ENCODE measurements around the gene GOLGA6D.
"Not testable (repeated sequence)": the region's sequence is repeated elsewhere in the genome, so short reads cannot be mapped to it uniquely, and the experiment has no call there.

DNA sequence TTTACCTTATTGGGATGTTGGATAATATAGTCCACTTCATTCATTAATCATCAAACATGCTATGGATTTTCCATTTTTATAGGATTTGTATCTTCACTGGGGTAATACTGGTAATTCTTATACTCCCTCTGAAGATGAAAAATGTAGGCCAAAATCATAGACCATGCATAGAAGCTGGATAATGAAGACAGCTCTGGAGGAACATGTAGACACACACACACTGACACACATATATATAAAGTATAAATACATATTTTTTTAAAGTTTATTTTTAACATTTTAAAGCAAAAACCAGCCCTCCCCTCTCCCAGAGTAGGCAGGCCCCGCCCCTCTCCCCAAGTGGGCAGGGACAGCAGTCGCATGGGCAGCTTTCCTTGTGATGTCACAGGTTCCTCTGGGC lies 24.6 kb upstream of the GOLGA6D start, which contains the start of gene GOLGA6C:
- TF ChIP-seq, protein P1, sequence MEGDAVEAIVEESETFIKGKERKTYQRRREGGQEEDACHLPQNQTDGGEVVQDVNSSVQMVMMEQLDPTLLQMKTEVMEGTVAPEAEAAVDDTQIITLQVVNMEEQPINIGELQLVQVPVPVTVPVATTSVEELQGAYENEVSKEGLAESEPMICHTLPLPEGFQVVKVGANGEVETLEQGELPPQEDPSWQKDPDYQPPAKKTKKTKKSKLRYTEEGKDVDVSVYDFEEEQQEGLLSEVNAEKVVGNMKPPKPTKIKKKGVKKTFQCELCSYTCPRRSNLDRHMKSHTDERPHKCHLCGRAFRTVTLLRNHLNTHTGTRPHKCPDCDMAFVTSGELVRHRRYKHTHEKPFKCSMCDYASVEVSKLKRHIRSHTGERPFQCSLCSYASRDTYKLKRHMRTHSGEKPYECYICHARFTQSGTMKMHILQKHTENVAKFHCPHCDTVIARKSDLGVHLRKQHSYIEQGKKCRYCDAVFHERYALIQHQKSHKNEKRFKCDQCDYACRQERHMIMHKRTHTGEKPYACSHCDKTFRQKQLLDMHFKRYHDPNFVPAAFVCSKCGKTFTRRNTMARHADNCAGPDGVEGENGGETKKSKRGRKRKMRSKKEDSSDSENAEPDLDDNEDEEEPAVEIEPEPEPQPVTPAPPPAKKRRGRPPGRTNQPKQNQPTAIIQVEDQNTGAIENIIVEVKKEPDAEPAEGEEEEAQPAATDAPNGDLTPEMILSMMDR (IDR thresholded peaks at IDR 0.05; ENCODE audit: insufficient read depth, low read length) = not testable (repeated sequence)
- TF ChIP-seq, protein P2, sequence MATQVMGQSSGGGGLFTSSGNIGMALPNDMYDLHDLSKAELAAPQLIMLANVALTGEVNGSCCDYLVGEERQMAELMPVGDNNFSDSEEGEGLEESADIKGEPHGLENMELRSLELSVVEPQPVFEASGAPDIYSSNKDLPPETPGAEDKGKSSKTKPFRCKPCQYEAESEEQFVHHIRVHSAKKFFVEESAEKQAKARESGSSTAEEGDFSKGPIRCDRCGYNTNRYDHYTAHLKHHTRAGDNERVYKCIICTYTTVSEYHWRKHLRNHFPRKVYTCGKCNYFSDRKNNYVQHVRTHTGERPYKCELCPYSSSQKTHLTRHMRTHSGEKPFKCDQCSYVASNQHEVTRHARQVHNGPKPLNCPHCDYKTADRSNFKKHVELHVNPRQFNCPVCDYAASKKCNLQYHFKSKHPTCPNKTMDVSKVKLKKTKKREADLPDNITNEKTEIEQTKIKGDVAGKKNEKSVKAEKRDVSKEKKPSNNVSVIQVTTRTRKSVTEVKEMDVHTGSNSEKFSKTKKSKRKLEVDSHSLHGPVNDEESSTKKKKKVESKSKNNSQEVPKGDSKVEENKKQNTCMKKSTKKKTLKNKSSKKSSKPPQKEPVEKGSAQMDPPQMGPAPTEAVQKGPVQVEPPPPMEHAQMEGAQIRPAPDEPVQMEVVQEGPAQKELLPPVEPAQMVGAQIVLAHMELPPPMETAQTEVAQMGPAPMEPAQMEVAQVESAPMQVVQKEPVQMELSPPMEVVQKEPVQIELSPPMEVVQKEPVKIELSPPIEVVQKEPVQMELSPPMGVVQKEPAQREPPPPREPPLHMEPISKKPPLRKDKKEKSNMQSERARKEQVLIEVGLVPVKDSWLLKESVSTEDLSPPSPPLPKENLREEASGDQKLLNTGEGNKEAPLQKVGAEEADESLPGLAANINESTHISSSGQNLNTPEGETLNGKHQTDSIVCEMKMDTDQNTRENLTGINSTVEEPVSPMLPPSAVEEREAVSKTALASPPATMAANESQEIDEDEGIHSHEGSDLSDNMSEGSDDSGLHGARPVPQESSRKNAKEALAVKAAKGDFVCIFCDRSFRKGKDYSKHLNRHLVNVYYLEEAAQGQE (IDR thresholded peaks at IDR 0.05; ENCODE audit: insufficient replicate concordance, low read depth) = not testable (repeated sequence)
- TF ChIP-seq GABPA, POLR2AphosphoS5 (IDR thresholded peaks at IDR 0.05; ENCODE audit: low read depth): not testable (repeated sequence)
